Suprapubic skin (tissue), 4 donors: Measurements from ENCODE around the gene RAB11B. TPM values are rescaled to one million over a fixed set of nuclear protein-coding genes. Genes with fewer than 3 reads are reported as not detected.

Experiments
- DNase-seq, 2 donors: peaks; one replicate each; pipeline ENCODE4 v3.0.0-alpha.2; 2019; ENCODE audit warnings: low spot score in 2 of 2
- H3K27ac ChIP-seq: fragments of 200-600 bp; sonication (generic); one replicate; pipeline ENCODE4 v1.5.1; 2019
- H3K27me3 ChIP-seq: fragments of 200-600 bp; sonication (generic); one replicate; pipeline ENCODE4 v1.5.1; 2019
- H3K36me3 ChIP-seq: fragments of 200-600 bp; sonication (generic); one replicate; pipeline ENCODE4 v1.5.1; 2019
- H3K4me1 ChIP-seq: fragments of 200-600 bp; sonication (generic); one replicate; pipeline ENCODE4 v1.5.1; 2019
- H3K4me3 ChIP-seq: fragments of 200-600 bp; sonication (generic); one replicate; pipeline ENCODE4 v1.5.1; 2019; ENCODE audit warnings: mild to moderate bottlenecking
- H3K9me3 ChIP-seq: fragments of 200-600 bp; sonication (generic); one replicate; pipeline ENCODE4 v1.5.1; 2019
- CTCF ChIP-seq, 2 donors: fragments of 200-600 bp in 1 of 2; fragments of 450-650 bp in 1 of 2; sonication (generic) in 1 of 2; IDR thresholded peaks; one replicate each; pipeline ENCODE4 v1.5.1; 2016 to 2019; ENCODE audit warnings: antibody characterized with exemption in 2 of 2, mild to moderate bottlenecking in 1 of 2, moderate library complexity in 1 of 2
- EP300 ChIP-seq: sonication (generic); formaldehyde crosslinking; IDR thresholded peaks from one replicate; pipeline ENCODE4 v1.6.1; 2017; ENCODE audit warnings: antibody characterized with exemption
- POLR2A ChIP-seq, 2 donors: fragments of 450-650 bp; IDR thresholded peaks; one replicate each; pipeline ENCODE4 v1.6.1; 2017; ENCODE audit warnings: antibody characterized with exemption in 2 of 2, mild to moderate bottlenecking in 2 of 2, moderate library complexity in 2 of 2
- POLR2AphosphoS5 ChIP-seq, 3 donors: sonication (generic); formaldehyde crosslinking; IDR thresholded peaks; one replicate each; pipeline ENCODE4 v1.6.1; 2017; ENCODE audit warnings: antibody characterized with exemption in 3 of 3
- WGBS: methylation state at CpG from one replicate; pipeline ENCODE4 v1.1.5; 2018; 5-methylcytosine and 5-hydroxymethylcytosine counted together
- total RNA-seq, 4 donors: library from RNA; depleted of rRNA; stranded (reverse); fragments of >200 nt; gene quantifications; one replicate each; pipeline ENCODE4 v1.1.0, GENCODE V29; 2016

Gene RAB11B
- total RNA-seq, 4 donors from 2014 or later = 44.8 to 104 (median 57.8) TPM

GRCh38 chr19:8426283-8426682 lies 36.1 kb downstream of the RAB11B start:
- WGBS = 95% methylated on average over 7 of the region's 7 CpGs
- TF ChIP-seq POLR2A (IDR thresholded peaks at IDR 0.05) = no peak
- TF ChIP-seq CTCF (IDR thresholded peaks at IDR 0.05) = no peak
- no peak for TF ChIP-seq EP300
- TF ChIP-seq POLR2AphosphoS5 (IDR thresholded peaks at IDR 0.05) = no peak
- Histone ChIP-seq H3K27me3 (no peaks in the 10 kb centered on the region), H3K36me3 (peaks cover 37% of the 10 kb centered on the region), H3K4me3 (no peak overlapping the region), H3K4me1 (peaks cover 19% of the 10 kb centered on the region), H3K27ac (no peak overlapping the region), H3K9me3 (no peaks in the 10 kb centered on the region)
- DNase-seq = no peak

GRCh38 chr19:8429044-8429443 lies 38.9 kb downstream of the RAB11B start:
- Histone ChIP-seq H3K9me3 (no peaks in the 10 kb centered on the region), H3K36me3 (peaks cover 33% of the 10 kb centered on the region), H3K27ac (no peak overlapping the region), H3K27me3 (no peaks in the 10 kb centered on the region), H3K4me1 (peaks cover 8% of the 10 kb centered on the region), H3K4me3 (no peak overlapping the region)
- TF ChIP-seq EP300 (no peak), POLR2A (IDR thresholded peaks at IDR 0.05) (no peak), POLR2AphosphoS5 (IDR thresholded peaks at IDR 0.05) (no peak), CTCF (IDR thresholded peaks at IDR 0.05) (no peak)
- no peak for DNase-seq
- WGBS = 95% methylated on average over 6 of the region's 6 CpGs

- Histone ChIP-seq H3K9me3 (no peaks in the 10 kb centered on the region), H3K27ac (no peak overlapping the region), H3K36me3 (peaks cover 33% of the 10 kb centered on the region), H3K27me3 (no peaks in the 10 kb centered on the region), H3K4me3 (no peak overlapping the region), H3K4me1 (peaks cover 5% of the 10 kb centered on the region)
- WGBS = 96% methylated on average over 6 of the region's 6 CpGs
- no peak for DNase-seq
- TF ChIP-seq POLR2A (IDR thresholded peaks at IDR 0.05) = no peak
- no peak for TF ChIP-seq CTCF (IDR thresholded peaks at IDR 0.05)
- TF ChIP-seq EP300 = no peak
- TF ChIP-seq POLR2AphosphoS5 (IDR thresholded peaks at IDR 0.05) = no peak
These were observed 39.7 kb downstream of the RAB11B start for GRCh38 chr19:8429826-8430225.

GRCh38 chr19:8430650-8431049 lies 40.5 kb downstream of the RAB11B start:
- Histone ChIP-seq H3K27me3 (no peaks in the 10 kb centered on the region), H3K4me1 (peaks cover 5% of the 10 kb centered on the region), H3K9me3 (no peaks in the 10 kb centered on the region), H3K27ac (no peak overlapping the region), H3K4me3 (no peak overlapping the region), H3K36me3 (peaks cover 33% of the 10 kb centered on the region)
- 97% methylated on average over 20 of the region's 20 CpGs for WGBS
- TF ChIP-seq POLR2A (IDR thresholded peaks at IDR 0.05) = no peak
- TF ChIP-seq POLR2AphosphoS5 (IDR thresholded peaks at IDR 0.05) = no peak
- no peak for TF ChIP-seq EP300
- TF ChIP-seq CTCF (IDR thresholded peaks at IDR 0.05) = no peak
- no peak for DNase-seq

- H3K4me3 ChIP-seq = no peak overlapping the region
- peaks cover 5% of the 10 kb centered on the region for H3K4me1 ChIP-seq
- WGBS = 94% methylated on average over 8 of the region's 12 CpGs
- no peaks in the 10 kb centered on the region for H3K9me3 ChIP-seq
- peaks cover 16% of the 10 kb centered on the region for H3K36me3 ChIP-seq
- H3K27ac ChIP-seq = no peak overlapping the region
- no peaks in the 10 kb centered on the region for H3K27me3 ChIP-seq
- TF ChIP-seq CTCF (IDR thresholded peaks at IDR 0.05) (no peak), EP300 (no peak), POLR2AphosphoS5 (IDR thresholded peaks at IDR 0.05) (no peak), POLR2A (IDR thresholded peaks at IDR 0.05) (no peak)
- DNase-seq = no peak
These were observed 48.1 kb downstream of the RAB11B start for GRCh38 chr19:8438236-8438635.
